Central memory CD4-positive, alpha-beta T cell (primary cell): ENCODE data around the gene SPATA24.
"Not testable (repeated sequence)": the region's sequence is repeated elsewhere in the genome, so short reads cannot be mapped to it uniquely, and the experiment has no call there.

Experiments used
- DNase-seq: peaks from one replicate; pipeline ENCODE4 v3.0.0; 2022
- total RNA-seq, 3 experiments: gene quantifications; one replicate each; lab custom pipeline; 2026; lab: John Stamatoyannopoulos, UW

Gene SPATA24, protein sequence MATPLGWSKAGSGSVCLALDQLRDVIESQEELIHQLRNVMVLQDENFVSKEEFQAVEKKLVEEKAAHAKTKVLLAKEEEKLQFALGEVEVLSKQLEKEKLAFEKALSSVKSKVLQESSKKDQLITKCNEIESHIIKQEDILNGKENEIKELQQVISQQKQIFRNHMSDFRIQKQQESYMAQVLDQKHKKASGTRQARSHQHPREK
- total RNA-seq = 1.6 to 2.8 (median 2.1) reads per million in 3 experiments

DNA sequence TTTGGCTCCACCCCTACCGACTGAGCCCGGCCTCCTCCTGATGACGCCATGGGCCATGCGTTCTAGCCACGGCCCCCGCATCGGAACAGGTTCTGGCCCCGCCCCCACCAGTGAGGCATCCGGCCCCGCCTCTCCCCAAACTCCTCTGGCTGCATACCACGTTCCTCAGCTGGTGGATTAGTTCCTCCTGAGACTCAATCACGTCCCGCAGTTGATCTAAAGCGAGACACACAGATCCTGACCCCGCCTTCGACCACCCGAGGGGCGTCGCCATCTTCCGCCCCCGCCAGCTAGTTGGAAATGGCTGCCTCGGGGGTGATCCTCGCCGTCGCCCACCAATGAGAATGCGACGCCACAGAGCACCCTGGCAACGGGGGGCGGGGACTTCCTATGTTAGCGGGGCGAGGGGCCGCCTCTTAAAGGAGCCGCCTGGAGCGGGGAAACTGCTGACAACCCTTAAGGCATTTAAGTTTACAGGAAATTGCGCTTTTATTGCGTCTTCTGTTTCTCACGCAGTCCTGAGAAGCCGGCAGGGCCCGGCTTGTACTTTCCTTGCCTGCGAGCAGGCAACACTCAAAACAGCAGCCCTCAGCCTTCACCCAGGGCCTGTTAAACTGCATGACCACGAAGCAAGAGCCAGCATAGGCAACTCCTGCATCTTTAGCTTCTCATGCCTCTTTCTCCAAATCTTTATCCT lies at the start of gene SPATA24:
TSS of gene SPATA24 (minus strand) at position 303 of the 697 bp plus-strand sequence. CDS start at position 274, 29 bp downstream.
- DNase-seq = peak; percentile 98

DNA sequence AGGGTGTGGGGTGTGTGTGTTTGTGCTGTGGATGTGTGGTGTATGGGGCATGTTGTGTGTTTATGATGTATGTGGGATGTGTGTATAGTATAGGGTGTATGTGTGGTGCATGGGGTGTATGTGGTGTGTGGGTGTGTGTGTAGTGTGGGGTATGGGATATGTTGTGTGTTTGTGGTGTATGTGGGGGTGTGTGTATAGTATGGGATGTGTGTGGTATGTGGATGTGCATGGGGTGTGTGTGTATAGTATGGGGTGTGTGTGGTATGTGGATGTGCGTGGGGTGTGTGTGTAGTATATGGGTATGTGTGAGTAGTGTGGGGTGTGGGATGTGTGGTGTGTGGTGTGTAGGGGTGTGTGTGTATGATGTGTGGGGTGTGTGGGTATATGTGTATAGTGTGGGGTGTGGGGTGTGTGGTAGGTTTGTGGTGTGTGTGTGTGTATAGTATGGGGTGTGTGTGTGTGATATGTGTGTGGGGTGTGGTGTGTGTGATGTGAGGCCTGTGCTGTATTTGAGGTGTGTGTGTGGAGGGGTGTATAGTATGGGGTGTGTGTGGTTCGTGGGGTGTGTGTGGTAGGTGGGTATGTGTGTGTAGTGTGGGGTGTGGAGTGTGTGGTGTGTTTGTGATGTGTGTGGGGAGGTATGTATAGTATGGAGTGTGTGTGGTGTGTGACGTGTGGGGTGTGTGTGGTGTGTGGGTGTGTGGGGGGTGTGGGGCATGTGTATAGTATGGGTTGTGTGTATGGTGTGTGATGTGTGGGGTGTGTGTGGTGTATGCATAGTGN lies 48.2 kb upstream of the SPATA24 start:
- no peak for DNase-seq

DNA sequence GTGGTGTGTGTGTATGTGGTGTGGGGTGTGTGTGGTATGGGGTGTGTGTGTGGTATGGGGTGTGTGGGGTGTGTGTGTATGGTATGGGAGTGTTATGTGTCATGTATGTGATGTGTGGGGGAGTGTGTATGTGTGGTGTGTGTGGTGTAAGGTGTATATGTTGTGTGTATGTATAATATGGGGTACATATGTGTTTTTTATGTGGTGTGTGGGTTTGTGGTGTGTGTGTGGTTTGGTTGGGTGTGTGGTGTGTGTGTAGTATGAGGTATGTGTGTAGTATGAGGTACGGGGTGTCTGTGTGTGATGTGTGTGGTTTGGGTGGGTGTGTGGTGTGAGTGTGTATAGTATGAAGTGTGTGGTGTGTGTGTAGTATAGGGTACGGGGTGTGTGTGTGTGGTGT lies 47.3 kb upstream of the SPATA24 start:
- DNase-seq = no peak

DNA sequence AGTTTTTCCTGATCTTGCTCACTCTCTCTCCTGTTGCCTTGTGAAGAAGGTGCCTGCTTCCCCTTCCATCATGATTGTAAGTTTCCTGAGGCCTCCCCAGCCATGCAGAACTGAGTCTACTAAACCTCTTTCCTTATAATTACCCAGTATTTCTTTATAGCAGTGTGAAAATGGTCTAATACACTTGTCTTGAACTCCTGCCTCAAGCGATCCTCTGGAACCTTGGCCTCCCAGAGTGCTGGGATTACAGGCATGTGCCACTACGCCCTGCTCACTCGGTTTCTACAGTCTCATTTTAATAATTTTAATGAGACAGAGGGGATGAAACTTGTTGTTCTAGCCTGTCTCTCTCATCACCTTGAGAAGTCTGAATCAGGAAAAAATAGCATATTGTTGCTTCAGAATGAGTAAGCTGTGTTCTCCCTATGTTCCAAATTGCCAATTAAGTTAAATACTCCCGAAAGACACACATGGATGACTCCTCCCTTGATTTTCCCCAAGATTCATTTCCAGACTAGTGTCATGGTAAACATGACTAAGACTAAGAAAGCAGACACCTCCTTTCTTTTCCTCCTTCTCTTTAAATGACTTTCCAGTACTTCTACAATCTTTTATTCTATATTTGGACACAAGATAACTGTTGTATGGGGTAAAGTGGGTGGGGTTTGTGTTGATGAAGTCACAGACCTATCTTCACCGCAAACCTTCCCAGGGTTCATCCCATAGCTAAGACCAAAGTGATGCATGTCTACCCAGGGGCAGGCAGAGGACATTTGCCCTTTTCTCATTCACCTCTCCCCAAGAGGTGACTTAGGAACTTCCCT lies 43.3 kb upstream of the SPATA24 start:
- no peak for DNase-seq

DNA sequence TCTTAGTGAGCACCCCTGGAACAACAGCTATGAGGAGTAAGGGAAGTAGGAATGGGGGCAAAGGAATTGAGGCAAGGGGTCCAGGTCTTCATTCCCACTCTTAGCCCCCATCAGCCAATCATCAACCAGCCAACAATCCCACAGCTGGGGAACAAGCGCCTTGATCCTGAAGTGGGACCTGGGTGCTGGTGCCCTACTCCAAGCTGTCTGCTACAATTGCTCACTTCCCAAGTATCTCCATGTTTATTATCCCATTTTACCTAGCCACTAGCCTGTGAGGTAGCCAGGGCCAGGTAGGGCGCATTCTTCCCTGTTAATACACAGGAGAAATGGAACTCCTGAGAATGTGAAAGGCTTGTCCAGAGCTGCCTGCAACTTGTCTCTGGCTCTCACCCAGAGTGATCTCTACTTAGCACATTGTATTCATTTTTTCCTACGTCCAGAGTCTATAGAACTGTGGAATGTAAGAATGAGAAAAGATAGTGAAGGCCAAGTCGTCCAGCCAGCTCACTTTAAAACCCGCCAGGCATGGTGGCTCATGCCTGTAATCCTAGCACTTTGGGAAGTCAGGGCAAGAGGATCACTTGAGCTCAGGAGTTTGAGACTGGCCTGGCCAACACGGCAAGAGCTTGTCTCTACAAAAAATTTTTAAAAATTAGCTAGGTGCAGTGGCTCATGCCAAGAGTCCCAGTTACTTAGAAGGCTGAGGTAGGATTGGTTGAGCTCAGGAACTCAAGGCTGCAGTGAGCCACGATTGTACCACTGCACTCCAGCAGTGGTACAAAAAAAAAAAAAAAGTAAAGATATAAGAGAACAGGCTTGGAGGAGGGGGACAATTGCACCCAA lies 41.7 kb upstream of the SPATA24 start:
- no peak for DNase-seq

DNA sequence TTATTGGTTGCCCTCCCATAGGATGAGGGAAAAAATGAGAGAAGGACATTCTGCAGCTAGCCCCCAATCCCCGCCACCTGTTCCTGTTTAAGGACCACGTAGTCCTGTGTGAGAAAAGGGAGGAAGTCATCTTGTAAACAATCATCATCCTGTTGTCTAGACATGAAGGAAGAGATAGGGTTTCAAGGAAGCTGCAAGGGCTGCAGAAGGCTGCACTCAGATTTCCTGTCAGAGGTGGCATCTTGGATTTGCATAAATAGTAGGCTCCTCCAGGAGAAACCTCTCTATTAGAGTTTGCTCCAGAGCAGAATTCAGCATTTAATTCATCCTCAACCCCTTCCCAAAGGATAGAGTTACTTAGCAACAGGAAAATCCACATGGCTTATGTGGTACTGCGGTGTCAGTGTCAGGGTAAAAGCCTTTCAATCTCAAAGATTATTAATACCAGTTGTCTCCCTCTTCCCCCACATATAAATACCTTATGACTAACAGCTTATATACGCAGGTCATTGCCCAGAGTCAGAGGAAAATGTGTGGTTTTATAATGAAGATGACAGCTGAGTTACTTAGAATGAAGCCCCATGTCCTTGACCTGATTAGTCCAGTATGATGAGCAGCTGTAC lies 40.1 kb upstream of the SPATA24 start:
- DNase-seq = peak; percentile 63

DNA sequence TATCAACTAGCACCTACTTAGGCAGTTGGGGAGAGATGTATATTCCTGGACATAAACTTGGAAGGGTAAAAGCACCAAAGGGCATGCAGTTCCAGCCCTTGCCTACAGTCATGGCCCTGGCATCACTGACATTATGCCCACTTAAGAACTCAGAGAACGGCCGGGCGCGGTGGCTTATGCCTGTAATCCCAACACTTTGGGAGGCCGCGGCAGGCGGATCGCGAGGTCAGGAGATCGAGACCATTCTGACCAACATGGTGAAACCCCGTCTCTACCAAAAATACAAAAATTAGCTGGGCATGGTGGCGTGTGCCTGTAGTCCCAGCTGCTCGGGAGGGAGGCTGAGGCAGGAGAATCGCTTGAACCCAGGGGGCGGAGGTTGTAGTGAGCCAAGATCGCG lies 36.5 kb upstream of the SPATA24 start:
- DNase-seq = not testable (repeated sequence)

DNA sequence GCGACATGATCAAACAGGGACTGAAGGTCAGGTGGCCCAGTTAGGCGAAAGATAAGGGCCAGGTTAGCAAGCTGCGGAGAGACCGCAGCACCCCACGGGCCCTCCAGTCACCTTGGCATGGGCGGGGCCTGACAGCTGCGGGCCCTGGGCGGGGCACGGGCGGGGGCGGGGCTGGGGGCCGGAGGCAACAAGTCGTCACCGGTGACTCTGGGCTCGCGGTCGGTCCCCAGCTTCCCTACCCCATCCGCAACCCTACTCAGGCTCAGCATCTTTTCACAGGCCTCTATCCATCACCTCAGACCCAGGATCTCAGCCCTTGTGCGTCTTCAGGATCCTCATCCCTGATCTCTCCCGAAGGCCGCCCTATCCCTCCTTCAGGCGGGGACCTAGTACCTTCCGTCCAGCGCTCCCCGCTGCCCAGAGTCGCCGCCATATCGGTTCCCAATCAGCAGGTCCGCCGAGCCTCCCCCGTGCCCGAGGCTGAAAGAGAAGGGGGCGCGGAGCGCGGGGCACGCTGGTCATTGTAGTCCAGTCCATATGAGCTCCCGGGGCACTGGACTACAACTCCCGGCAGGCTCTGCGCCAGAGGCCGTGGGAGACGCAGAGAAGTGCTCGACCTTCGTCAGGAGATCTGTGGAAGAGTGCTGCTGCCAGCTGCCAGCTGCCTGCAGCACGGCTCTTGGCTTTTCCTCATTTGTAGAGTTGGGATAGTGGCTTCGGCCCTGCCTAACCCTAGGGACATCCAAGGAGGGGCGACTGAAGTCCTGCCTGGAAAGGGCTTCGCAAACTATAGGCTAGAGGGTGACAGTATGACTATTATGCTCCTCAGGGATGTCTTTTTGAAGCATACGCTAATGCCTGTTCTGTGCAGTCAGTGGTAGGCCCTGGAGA lies 35.4 kb upstream of the SPATA24 start, which contains the start of gene DNAJC18:
TSS of gene DNAJC18 (minus strand) at position 513 of the 891 bp plus-strand sequence. CDS start at position 433, 80 bp downstream.
- peak; percentile 83 for DNase-seq

DNA sequence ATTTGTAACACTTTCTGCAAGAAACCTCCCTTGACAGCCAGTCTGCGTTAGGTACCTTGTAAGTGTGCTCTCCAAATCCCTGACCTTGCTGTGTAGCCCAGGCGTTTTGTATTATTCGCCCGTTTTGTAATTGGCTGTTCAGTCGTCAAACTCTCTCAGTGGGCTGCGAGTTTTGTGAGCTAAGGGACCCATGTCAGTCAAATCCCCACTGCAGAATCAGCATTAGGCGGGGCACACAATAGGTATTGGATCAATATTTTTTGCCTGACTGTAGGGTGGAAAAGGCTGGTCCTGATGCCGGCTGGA lies 34.8 kb upstream of the SPATA24 start:
- no peak for DNase-seq

DNA sequence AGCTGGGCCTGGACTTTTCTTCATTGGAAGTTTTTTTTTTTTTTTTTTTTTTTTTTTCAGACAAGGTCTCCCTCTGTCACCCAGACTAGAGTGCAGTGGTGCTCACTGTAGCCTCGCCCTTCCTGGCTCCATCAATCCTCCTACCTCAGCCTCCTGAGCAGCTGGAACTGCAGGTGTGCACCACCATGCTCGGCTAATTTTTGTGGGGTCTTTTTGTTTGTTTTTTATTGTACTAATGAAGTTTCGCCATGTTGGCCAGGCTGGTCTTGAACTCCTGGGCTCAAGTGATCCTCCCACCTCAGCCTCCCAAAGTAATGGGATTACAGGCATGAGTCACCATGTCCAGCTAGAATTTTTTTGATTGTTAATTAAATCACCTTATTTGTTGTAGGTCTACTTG lies 31.8 kb upstream of the SPATA24 start:
- no peak for DNase-seq

DNA sequence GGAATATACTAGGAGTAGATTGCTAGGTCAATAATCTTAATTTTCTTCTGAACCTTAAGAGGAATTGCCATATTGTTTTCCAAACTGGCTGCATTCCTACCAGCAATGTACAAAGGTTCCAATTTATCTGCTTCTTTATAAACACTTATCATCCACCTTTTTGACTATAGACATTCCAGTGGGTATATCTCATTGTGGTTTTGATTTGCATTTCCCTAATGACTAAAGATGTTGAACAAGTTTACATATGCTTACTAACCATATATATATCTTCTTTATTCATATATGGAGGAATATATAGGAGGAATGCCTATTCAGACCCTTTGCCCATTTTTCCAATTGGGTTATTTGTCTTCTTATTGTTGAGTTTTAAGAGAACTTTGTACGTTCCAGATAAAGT lies 27.8 kb upstream of the SPATA24 start:
- DNase-seq = no peak

DNA sequence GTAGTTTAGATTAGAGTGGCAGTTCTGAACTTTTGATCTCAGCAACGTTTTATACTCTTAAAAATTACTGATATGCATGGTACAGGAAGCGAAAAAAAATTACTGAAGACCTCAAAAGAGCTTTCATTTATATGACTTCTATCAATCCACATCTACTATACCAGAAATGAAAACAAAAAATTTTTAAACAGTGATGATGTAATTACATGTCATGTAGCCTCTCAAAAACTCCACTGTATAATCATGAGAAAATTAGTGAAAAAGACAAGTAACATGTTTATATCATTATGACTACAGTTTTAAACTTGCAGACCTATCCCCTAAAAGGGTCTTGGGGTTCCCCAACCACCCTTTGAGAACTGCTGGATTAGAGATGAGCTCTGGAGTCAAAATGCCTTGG lies 26.1 kb upstream of the SPATA24 start:
- DNase-seq = no peak

DNA sequence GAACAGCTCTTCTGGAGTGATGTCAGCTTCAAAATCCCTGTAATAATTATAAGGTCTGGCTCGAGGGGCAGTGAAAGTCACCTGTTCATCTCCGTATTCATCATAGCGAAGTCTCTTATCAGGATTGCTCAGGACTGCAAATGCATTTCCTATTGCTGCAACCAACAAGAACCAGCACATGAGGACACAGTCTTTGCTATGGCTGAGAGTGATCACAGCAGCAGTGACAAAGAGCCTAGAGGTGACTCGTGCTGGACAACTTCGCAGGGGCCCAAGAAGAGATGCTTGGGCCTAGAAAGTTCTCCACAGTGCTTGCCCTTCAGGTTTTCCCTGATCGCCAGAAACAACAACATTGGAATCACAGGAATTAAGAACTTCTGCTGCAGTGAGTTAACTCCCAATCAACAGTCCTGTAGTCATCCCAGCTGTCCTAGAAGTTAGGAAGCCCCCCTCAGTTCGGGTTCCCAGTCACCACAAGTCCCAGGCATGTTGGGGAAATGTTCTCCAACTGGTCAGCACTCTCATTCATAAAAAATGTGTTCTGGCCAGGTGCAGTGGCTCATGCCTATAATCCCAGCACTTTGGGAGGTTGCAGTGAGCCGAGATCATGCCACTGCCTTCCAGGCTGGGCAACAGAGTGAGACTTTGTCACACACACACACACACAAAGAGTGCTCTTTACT lies 22.5 kb upstream of the SPATA24 start:
- DNase-seq = no peak

DNA sequence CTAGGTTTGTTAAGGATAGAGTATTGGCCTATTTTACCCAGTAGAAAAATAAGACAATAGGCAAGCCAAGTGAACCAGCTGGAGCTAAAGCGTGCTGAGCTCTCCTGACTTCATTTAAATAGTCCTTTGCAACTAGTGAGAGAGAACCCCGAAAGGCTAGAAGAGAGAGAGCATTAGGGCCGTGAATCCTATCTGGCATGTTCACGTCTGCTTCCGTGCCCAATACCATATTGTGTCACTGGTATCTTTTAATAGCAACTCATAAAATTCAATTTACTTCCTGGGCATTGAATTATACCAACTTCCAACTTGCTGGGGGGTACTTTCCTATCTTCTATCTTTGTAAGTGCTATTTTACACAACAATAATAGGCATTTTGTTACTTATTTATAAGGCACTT lies 21.6 kb upstream of the SPATA24 start:
- no peak for DNase-seq

DNA sequence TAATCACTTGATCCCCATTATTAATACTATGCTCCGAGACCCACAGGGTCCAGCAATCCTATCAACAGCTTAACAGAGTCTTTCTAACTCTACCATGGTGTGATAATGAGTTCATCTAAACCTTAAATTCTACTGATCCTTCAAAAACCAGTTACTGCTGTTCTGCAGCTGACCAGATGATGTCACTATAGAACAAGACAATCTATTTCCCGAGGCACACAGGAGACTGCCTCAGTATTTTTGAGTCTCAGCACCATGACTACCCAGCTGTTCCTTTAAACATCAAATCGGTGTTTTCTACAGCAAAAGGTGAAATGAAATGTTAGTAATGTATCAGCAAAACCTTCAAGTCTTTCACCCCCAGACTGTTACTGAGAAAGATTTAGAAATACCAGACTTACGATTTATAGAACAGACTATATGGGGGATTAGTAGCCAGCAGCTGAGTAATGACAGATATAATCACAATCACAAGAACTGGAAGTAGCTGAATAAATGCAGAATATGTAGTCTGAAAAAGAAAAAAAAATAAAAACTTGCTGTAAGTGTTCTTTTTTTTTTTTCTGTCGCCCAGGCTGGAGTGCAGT lies 18.5 kb upstream of the SPATA24 start:
- DNase-seq = peak; percentile 73

DNA sequence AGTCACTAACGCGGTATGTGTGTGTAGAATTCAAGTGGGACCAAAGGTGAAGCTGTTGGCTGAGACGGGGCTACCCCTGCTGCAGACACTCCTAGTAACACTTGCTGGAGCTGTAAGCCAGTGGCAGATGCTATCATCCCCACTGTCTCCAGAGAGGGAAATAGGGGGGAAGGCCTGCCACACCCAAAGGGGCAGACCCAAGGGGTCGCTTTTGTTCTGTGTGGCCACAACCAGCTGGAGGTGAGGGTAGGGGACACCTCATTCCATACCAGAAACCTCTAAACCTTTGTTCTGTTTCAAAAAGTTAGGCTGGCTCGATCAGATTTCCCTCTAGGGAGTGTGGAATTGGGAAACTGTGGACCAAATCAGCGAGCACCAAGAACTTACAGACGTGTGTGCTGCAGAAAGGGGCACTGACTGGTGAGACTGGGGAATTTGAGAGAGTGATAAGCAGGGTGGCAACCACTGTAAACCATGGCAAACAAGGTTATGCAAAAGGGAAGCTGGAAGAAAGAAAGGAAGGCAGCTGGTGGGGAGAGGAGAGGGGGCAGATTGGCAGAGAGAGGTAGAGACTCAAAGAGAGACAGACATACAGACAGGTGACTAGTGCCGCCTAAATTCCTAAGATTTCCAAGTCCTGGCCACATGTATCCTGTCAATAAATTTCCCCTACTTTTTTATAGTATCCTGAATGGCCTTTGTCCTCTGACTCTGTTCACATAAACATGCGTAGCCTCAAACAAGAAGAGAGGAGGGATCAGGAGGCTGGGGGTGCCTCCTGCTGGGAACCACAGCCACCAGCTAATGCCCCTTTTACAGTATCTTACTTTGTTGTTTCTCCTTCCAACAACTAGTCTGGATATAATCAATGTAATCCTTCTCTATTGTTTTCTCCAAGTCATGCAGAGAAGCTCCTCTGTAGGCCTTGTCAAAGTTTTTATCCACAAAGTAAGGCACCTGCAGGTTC lies 15.6 kb upstream of the SPATA24 start:
- DNase-seq = no peak

DNA sequence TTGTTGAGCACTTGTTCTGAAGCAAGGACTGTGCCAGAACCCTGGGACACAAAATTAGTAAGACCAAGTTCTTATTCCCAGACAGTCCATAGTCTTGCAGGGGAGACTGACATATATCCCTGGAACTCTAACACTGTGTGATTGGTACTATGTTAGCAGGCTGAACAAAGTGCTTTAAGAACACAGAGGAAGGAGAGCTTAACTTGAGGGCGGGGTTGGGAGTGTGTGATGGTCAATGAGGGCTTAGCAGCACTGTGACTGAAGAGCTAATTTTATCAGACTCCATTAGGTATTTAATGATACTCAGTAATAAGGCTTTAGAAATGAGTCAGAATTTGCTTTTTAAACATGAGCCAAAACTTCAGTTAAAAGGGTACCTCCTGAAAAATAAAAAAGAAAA lies 14.9 kb upstream of the SPATA24 start:
- DNase-seq = no peak

DNA sequence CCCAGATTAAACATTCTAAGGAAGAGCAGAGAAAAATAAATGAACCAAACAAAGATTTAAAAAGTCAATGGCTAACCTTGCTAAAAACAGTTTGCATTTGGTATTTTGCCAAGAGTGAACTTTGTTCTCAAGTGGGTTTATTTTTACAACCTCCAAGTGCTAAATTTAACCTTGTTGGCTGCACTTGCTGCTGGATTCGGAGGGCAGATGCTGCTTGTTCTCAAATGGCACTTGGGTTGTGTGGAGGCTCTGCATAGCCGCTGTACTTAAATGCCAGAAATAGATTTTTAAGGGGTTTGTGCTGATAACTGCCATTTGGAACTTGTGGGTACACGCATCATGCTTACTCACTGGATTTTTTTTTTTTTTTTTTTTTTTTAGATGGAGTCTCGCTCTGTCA lies 13.3 kb upstream of the SPATA24 start:
- DNase-seq = no peak
